ENCODE results near the gene SLC4A3. TPM values are rescaled to one million over a fixed set of nuclear protein-coding genes. Genes with fewer than 3 reads are reported as not detected.

Gene SLC4A3
- total and polyA plus RNA-seq, 2 of the 8 experiments (the other 6 are each of a cell fraction or from before 2014, with no cell fraction given) = 4.8 to 7.4 TPM

DNA sequence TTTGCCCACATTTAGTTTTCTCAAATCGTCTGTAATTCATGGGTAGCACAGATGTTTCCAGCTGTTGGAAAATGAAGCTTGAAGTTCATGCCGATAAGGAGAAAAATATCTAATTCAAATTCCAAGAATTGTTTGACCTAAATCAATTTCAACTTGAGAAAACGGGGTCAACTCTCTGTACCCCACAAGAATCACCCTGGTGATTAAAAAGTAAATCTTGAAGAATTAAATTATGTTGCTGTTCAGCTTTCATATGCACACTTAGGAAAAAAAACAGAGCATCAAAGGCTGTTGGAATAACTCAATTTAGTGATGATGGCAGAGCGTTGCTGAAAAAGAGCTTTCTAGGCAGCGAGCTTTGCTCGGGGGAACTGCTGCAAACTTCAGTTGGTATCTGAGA is 43.0 kb downstream of the SLC4A3 start (continued):
- TF ChIP-seq, protein P1, sequence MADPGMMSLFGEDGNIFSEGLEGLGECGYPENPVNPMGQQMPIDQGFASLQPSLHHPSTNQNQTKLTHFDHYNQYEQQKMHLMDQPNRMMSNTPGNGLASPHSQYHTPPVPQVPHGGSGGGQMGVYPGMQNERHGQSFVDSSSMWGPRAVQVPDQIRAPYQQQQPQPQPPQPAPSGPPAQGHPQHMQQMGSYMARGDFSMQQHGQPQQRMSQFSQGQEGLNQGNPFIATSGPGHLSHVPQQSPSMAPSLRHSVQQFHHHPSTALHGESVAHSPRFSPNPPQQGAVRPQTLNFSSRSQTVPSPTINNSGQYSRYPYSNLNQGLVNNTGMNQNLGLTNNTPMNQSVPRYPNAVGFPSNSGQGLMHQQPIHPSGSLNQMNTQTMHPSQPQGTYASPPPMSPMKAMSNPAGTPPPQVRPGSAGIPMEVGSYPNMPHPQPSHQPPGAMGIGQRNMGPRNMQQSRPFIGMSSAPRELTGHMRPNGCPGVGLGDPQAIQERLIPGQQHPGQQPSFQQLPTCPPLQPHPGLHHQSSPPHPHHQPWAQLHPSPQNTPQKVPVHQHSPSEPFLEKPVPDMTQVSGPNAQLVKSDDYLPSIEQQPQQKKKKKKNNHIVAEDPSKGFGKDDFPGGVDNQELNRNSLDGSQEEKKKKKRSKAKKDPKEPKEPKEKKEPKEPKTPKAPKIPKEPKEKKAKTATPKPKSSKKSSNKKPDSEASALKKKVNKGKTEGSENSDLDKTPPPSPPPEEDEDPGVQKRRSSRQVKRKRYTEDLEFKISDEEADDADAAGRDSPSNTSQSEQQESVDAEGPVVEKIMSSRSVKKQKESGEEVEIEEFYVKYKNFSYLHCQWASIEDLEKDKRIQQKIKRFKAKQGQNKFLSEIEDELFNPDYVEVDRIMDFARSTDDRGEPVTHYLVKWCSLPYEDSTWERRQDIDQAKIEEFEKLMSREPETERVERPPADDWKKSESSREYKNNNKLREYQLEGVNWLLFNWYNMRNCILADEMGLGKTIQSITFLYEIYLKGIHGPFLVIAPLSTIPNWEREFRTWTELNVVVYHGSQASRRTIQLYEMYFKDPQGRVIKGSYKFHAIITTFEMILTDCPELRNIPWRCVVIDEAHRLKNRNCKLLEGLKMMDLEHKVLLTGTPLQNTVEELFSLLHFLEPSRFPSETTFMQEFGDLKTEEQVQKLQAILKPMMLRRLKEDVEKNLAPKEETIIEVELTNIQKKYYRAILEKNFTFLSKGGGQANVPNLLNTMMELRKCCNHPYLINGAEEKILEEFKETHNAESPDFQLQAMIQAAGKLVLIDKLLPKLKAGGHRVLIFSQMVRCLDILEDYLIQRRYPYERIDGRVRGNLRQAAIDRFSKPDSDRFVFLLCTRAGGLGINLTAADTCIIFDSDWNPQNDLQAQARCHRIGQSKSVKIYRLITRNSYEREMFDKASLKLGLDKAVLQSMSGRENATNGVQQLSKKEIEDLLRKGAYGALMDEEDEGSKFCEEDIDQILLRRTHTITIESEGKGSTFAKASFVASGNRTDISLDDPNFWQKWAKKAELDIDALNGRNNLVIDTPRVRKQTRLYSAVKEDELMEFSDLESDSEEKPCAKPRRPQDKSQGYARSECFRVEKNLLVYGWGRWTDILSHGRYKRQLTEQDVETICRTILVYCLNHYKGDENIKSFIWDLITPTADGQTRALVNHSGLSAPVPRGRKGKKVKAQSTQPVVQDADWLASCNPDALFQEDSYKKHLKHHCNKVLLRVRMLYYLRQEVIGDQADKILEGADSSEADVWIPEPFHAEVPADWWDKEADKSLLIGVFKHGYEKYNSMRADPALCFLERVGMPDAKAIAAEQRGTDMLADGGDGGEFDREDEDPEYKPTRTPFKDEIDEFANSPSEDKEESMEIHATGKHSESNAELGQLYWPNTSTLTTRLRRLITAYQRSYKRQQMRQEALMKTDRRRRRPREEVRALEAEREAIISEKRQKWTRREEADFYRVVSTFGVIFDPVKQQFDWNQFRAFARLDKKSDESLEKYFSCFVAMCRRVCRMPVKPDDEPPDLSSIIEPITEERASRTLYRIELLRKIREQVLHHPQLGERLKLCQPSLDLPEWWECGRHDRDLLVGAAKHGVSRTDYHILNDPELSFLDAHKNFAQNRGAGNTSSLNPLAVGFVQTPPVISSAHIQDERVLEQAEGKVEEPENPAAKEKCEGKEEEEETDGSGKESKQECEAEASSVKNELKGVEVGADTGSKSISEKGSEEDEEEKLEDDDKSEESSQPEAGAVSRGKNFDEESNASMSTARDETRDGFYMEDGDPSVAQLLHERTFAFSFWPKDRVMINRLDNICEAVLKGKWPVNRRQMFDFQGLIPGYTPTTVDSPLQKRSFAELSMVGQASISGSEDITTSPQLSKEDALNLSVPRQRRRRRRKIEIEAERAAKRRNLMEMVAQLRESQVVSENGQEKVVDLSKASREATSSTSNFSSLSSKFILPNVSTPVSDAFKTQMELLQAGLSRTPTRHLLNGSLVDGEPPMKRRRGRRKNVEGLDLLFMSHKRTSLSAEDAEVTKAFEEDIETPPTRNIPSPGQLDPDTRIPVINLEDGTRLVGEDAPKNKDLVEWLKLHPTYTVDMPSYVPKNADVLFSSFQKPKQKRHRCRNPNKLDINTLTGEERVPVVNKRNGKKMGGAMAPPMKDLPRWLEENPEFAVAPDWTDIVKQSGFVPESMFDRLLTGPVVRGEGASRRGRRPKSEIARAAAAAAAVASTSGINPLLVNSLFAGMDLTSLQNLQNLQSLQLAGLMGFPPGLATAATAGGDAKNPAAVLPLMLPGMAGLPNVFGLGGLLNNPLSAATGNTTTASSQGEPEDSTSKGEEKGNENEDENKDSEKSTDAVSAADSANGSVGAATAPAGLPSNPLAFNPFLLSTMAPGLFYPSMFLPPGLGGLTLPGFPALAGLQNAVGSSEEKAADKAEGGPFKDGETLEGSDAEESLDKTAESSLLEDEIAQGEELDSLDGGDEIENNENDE (IDR thresholded peaks at IDR 0.05; ENCODE audit: insufficient replicate concordance, low read length) = no peak
- TF ChIP-seq SIRT6 (IDR thresholded peaks at IDR 0.05; ENCODE audit: low read length) (no peak), SIN3A (conservative IDR thresholded peaks at IDR 0.05 in 1 of 2, IDR thresholded peaks at IDR 0.05 in 1 of 2; ENCODE audit: low read depth in 1 of 2, low read length in 2 of 2) (no peak), EP300 (IDR thresholded peaks at IDR 0.05; ENCODE audit: borderline replicate concordance in 1 of 2, low read depth in 2 of 2, low read length in 2 of 2) (no peak), CBX8 (IDR thresholded peaks at IDR 0.05; ENCODE audit: borderline replicate concordance, low read depth, low read length) (no peak)
- TF ChIP-seq, protein P2, sequence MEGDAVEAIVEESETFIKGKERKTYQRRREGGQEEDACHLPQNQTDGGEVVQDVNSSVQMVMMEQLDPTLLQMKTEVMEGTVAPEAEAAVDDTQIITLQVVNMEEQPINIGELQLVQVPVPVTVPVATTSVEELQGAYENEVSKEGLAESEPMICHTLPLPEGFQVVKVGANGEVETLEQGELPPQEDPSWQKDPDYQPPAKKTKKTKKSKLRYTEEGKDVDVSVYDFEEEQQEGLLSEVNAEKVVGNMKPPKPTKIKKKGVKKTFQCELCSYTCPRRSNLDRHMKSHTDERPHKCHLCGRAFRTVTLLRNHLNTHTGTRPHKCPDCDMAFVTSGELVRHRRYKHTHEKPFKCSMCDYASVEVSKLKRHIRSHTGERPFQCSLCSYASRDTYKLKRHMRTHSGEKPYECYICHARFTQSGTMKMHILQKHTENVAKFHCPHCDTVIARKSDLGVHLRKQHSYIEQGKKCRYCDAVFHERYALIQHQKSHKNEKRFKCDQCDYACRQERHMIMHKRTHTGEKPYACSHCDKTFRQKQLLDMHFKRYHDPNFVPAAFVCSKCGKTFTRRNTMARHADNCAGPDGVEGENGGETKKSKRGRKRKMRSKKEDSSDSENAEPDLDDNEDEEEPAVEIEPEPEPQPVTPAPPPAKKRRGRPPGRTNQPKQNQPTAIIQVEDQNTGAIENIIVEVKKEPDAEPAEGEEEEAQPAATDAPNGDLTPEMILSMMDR (IDR thresholded peaks at IDR 0.05; ENCODE audit: control extremely low read depth in 1 of 3, insufficient read depth in 1 of 3, low read depth in 1 of 3, low read length in 3 of 3) = no peak
- TF ChIP-seq, protein P3, sequence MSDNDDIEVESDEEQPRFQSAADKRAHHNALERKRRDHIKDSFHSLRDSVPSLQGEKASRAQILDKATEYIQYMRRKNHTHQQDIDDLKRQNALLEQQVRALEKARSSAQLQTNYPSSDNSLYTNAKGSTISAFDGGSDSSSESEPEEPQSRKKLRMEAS (IDR thresholded peaks at IDR 0.05) = no peak
